OCI-LY3 (cell line): Measurements from ENCODE around the gene SMYD3.

Experiments used
- EZH2phosphoT487 ChIP-seq: fragments of 200-600 bp; shearing (Covaris generic); IDR thresholded peaks from 2 replicates; pipeline ENCODE4 v1.6.1; 2018; ENCODE audit warnings: antibody characterized with exemption, mixed run types, low read depth
- TF ChIP-seq, protein P1 (sequence below): fragments of 200-600, 300-600 bp; sonication (generic); IDR thresholded peaks from 2 replicates; pipeline ENCODE4 v1.5.1; 2014; ENCODE audit warnings: antibody characterized with exemption, low read length, low read depth

GRCh38 chr1:245707941-245708340 lies 799.1 kb downstream of the SMYD3 start:
- TF ChIP-seq EZH2phosphoT487 = no peak
- TF ChIP-seq, protein P1, sequence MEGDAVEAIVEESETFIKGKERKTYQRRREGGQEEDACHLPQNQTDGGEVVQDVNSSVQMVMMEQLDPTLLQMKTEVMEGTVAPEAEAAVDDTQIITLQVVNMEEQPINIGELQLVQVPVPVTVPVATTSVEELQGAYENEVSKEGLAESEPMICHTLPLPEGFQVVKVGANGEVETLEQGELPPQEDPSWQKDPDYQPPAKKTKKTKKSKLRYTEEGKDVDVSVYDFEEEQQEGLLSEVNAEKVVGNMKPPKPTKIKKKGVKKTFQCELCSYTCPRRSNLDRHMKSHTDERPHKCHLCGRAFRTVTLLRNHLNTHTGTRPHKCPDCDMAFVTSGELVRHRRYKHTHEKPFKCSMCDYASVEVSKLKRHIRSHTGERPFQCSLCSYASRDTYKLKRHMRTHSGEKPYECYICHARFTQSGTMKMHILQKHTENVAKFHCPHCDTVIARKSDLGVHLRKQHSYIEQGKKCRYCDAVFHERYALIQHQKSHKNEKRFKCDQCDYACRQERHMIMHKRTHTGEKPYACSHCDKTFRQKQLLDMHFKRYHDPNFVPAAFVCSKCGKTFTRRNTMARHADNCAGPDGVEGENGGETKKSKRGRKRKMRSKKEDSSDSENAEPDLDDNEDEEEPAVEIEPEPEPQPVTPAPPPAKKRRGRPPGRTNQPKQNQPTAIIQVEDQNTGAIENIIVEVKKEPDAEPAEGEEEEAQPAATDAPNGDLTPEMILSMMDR = no peak
